ENCODE results near the gene TMEM60. TPM values are rescaled to one million over a fixed set of nuclear protein-coding genes. Genes with fewer than 3 reads are reported as not detected.

TMEM60 gene
- total RNA-seq, 4 donors from 2014 or later: 0.51 to 27.6 (median 9.0) TPM

DNA sequence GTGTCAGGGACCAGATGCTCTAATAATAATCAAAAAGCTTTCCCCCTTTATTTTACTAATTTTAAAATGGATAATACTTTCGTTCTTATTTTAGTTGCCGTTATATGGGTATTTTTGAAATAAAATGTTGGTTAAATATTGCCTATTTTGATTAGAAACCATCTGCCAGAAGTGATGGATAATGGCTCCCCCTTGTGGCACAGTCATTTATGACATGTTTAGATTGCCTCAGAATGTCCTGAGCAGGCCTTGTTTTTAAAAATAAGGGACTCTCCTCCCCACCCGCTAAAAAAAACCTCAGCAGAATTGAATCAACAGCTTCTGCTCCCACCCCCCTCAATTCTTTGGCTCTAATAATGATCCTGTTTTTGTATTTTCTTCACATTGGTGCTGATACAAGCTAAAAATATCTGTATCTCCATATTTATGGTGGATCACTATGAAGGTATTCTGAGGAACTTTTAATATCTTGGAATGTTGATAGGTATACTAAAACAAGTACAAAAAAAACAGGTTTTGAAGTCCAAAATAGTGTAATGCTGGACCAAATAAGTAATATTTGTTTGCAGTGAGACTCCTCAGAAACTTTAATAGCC lies 38.8 kb downstream of the TMEM60 start:
- intact Hi-C loops (cut with DNase I; ENCODE audit: low total_unique reads): loop anchor here (5.0 kb wide), 1 partner anchor 107 kb away; no protein-coding TSS in a partner anchor
- H3K4me1 ChIP-seq: peaks cover 0 to 4% of the 10 kb centered on the region in 2 donors
- peak; percentile 36 to 74 for DNase-seq

DNA sequence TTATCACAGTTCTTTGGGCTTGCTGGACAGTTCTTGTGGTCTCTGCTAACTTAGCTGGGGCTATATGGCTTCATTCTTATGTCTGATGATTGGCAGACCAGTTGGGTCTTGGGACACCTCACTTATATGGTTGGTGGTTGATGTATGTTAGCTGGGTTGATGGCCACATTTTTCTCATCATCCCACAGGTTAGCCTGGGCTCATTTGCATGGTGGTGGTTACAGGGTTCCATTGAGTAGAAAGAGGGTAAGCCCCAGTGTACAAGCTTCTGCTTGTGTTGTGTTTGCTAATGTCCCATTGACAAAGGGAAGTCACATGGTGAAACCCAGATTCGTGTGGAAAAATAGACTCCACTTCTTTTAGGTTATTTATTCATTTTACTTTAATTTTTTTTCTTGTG lies 40.6 kb downstream of the TMEM60 start:
- Histone ChIP-seq H3K27me3 (no peaks in the 10 kb centered on the region), H3K4me3 (no peak overlapping the region), H3K27ac (no peak overlapping the region), H3K36me3 (no peaks in the 10 kb centered on the region), H3K9me3 (no peaks in the 10 kb centered on the region), H3K4me1 (peaks cover 0 to 4% of the 10 kb centered on the region in 2 donors)
- DNase-seq: no peak
- intact Hi-C loops (cut with DNase I; ENCODE audit: low total_unique reads): loop anchor here (5.0 kb wide), 1 partner anchor 105 kb away; no protein-coding TSS in a partner anchor
- no peak for TF ChIP-seq POLR2A (IDR thresholded peaks at IDR 0.05)
- TF ChIP-seq, protein P1, sequence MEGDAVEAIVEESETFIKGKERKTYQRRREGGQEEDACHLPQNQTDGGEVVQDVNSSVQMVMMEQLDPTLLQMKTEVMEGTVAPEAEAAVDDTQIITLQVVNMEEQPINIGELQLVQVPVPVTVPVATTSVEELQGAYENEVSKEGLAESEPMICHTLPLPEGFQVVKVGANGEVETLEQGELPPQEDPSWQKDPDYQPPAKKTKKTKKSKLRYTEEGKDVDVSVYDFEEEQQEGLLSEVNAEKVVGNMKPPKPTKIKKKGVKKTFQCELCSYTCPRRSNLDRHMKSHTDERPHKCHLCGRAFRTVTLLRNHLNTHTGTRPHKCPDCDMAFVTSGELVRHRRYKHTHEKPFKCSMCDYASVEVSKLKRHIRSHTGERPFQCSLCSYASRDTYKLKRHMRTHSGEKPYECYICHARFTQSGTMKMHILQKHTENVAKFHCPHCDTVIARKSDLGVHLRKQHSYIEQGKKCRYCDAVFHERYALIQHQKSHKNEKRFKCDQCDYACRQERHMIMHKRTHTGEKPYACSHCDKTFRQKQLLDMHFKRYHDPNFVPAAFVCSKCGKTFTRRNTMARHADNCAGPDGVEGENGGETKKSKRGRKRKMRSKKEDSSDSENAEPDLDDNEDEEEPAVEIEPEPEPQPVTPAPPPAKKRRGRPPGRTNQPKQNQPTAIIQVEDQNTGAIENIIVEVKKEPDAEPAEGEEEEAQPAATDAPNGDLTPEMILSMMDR (IDR thresholded peaks at IDR 0.05): no peak

More for the DNA sequence above, 38.8 kb downstream of the TMEM60 start:
- H3K27me3 ChIP-seq: no peaks in the 10 kb centered on the region
- no peak for TF ChIP-seq POLR2A (IDR thresholded peaks at IDR 0.05)
- TF ChIP-seq, protein P1 (IDR thresholded peaks at IDR 0.05): peak; percentile 74 to 81 (median 78)
- no peak overlapping the region for H3K4me3 ChIP-seq
- no peaks in the 10 kb centered on the region for H3K9me3 ChIP-seq
- H3K36me3 ChIP-seq: no peaks in the 10 kb centered on the region
- peak overlapping the region in 1 of 2 donors; percentile 52 for H3K27ac ChIP-seq

DNA sequence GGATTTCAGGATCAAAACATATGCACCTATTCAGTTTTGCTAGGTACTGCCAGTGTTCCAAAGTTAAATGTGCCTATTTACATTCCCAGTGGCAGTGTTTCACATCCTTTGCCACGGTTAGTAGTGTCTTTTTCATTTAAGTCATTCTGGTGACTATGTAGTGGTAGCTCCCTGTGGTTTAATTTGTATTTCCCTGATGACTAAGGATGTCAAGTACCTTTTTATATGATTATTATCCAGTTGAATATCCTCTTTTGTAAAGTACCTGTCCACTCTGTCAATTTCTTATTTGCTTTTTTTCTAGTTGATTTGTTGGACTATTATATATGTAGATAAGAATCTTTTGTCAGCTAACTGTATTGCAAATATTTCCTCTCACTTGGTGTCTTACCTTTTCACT lies 45.1 kb downstream of the TMEM60 start:
- TF ChIP-seq, protein P1 (IDR thresholded peaks at IDR 0.05): no peak
- no peak for TF ChIP-seq POLR2A (IDR thresholded peaks at IDR 0.05)
- no peak overlapping the region for H3K4me3 ChIP-seq
- no peak overlapping the region for H3K27ac ChIP-seq
- DNase-seq: no peak
- no peaks in the 10 kb centered on the region for H3K4me1 ChIP-seq
- no peaks in the 10 kb centered on the region for H3K9me3 ChIP-seq
- intact Hi-C loops (cut with DNase I; ENCODE audit: low total_unique reads): no loop called here
- no peaks in the 10 kb centered on the region for H3K36me3 ChIP-seq
- no peaks in the 10 kb centered on the region for H3K27me3 ChIP-seq

DNA sequence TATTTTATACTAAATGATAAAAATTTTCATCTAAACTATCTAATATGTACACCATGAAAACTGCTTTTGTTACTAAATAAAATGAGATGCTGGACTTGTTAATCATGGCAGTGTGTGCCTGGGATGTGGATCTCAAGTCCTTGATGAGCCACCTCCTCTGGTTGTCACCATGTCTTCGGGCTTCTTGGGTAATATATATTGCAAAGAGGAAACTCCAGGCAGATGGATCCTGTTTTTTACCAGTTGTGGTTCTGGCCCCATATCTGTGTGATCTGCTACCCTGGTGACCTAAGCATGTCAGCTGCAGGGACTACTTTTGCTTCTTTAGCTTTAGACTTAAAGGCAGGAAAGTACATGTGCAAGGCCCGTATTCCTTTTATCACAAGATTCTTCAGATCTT lies 46.2 kb downstream of the TMEM60 start:
- Histone ChIP-seq H3K9me3 (no peaks in the 10 kb centered on the region), H3K4me3 (no peak overlapping the region), H3K36me3 (no peaks in the 10 kb centered on the region), H3K27me3 (no peaks in the 10 kb centered on the region), H3K27ac (no peak overlapping the region), H3K4me1 (no peaks in the 10 kb centered on the region)
- intact Hi-C loops (cut with DNase I; ENCODE audit: low total_unique reads): no loop called here
- no peak for TF ChIP-seq POLR2A (IDR thresholded peaks at IDR 0.05)
- TF ChIP-seq, protein P1 (IDR thresholded peaks at IDR 0.05): no peak
- DNase-seq: no peak

DNA sequence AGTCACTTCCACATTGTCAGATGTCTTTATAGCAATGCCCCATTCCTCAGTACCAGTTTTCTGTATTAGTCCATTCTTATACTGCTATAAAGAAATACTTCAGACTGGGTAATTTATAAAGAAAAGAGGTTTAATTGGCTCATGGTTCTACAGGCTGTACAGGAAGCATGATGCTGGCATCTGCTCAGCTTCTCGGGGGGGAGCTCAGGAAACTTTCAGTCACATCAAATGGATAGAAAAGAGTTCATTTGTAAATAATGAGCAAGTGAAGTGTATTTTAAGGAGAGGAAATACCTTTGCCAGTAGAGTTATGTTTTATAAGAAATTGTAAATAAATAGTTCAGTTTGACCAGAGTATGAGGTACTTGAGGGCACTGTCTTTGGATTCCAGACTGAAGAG lies 50.5 kb downstream of the TMEM60 start:
- Histone ChIP-seq H3K9me3 (no peaks in the 10 kb centered on the region), H3K27ac (no peak overlapping the region), H3K27me3 (no peaks in the 10 kb centered on the region), H3K36me3 (no peaks in the 10 kb centered on the region), H3K4me1 (no peaks in the 10 kb centered on the region), H3K4me3 (no peak overlapping the region)
- TF ChIP-seq POLR2A (IDR thresholded peaks at IDR 0.05): no peak
- TF ChIP-seq, protein P1 (IDR thresholded peaks at IDR 0.05): no peak
- DNase-seq: no peak
- intact Hi-C loops (cut with DNase I; ENCODE audit: low total_unique reads): no loop called here
